Pulmonary artery endothelial cell (primary cell): ENCODE results near the gene RGS9BP. TPM values are rescaled to one million over a fixed set of nuclear protein-coding genes. Genes with fewer than 3 reads are reported as not detected.
"Not testable (repeated sequence)": the region's sequence is repeated elsewhere in the genome, so short reads cannot be mapped to it uniquely, and the experiment has no call there.

Experiments
- DNase-seq: peaks from one replicate; pipeline ENCODE4 v3.0.0-alpha.2; 2011; ENCODE audit warnings: low read depth, low spot score
- total RNA-seq: library from RNA; depleted of rRNA; stranded (reverse); fragments of >200 nt; gene quantifications from 2 replicates; pipeline ENCODE4 v1.2.3, GENCODE V29; 2014

Gene RGS9BP
- total RNA-seq, 1 donor from 2014 or later: 0.26 TPM

DNA sequence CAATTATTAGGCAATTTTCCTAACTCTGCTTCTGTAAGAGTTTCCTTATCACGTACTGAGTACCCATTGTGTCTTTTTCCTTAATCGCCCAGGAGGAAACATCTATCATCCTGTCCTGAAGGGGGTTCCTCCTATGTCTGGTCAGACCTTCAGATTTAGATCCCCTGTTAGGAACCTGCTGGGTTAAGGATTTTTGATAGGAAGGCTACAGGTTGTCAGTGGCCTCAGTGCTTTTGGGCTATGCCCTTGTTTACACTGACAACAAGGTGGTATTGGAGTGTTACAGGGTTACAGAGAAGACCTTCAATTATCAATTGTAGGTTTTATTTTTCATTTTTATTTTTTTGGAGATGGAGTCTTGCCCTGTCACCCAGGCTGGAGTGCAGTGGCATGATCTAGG is 19.2 kb downstream of the RGS9BP start:
- DNase-seq: not testable (repeated sequence)

GRCh38 chr19:32695506-32695905 is 19.9 kb downstream of the RGS9BP start:
- DNase-seq: not testable (repeated sequence)

DNA sequence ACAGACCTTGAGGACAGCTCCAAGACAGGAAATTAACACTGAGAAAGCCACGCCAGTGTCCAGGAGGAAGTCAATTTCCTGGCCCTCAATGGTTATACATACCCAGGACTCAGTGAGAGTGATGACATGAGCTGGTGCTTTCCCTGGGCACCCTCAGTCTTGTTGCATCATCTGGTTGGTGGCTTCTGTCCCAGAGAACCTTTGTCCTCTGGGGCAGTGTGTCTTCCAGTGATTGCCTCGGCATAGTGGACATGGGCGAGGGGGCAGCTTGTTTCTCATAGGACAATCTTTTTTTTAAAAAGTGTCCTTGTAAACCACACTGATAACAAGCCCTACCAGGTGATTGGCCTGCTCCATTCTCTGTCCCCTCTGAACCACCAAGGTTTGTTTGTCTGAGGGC is 21.1 kb downstream of the RGS9BP start:
- DNase-seq: not testable (repeated sequence)

GRCh38 chr19:32700129-32700528 is 24.5 kb downstream of the RGS9BP start:
- DNase-seq: not testable (repeated sequence)

- DNase-seq: no peak
Observed at GRCh38 chr19:32702010-32702409, 26.4 kb downstream of the RGS9BP start.

GRCh38 chr19:32704006-32704405 is 28.4 kb downstream of the RGS9BP start:
- not testable (repeated sequence) for DNase-seq

DNA sequence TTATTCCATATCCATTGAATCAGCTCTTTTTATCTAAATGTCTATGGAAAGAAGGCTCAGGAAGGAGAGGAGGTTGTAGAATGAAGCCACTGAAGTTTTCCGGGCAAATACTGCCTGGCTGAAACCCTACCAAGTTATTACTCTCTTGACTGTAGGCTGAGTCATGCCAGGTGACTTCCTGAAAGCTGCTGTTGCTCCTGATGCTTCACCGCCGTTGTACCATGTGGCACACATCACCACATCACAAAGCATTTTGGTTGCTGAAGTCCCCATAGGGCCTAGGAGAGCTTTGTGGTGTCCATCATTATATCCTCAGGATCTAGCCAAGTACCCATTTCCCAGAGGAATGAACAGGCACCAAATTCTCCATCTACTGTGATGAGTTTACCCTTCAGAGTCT is 32.8 kb downstream of the RGS9BP start:
- DNase-seq: no peak

DNA sequence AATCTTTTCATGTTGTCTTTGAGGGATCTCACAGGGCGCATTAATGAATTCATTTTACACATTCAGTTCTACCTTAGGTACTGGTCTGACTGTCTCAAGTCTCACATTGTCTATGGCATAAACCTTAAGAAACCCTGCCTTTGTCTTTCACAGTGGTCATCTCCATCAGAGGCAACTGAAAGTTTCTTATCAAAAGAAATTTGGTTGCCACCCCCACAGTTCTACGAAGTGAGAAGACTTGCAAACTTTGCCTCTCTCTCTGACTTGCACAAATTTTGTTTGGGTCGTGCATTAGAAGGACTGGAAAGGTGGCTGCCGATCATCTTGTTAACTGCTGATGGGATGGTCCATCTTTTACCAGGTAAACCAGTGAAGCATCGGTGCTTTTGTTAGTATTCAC is 33.4 kb downstream of the RGS9BP start:
- DNase-seq: no peak

DNA sequence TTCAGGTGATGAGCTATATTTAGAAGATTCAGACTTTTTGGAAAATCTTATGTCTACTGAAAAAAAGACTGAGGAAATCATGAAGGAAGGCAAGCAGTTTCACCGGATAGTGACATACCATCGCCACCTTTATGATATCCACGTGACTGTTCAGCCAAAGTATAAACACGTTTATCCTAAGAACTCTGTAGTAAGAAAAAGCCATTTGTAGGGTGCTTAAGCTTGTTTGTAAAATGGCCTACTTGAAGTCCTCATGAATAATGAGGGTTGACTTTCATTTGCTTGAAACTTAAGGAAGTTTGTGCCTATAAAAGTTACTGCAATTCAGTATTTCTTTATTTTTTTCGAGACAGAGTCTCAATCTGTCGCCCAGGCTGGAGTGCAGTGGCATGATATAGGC is 36.1 kb downstream of the RGS9BP start:
- DNase-seq: no peak

GRCh38 chr19:32716203-32716602 is 40.6 kb downstream of the RGS9BP start:
- not testable (repeated sequence) for DNase-seq

GRCh38 chr19:32717496-32717895 is 41.8 kb downstream of the RGS9BP start:
- no peak for DNase-seq

GRCh38 chr19:32718286-32718685 is 42.6 kb downstream of the RGS9BP start:
- DNase-seq: no peak

- DNase-seq: no peak
Observed at GRCh38 chr19:32719611-32720059, 44.0 kb downstream of the RGS9BP start, which contains the start of gene TDRD12. TDRD12 (plus strand) TSS chr19:32719767; CDS start chr19:32720073, 306 bp downstream.

DNA sequence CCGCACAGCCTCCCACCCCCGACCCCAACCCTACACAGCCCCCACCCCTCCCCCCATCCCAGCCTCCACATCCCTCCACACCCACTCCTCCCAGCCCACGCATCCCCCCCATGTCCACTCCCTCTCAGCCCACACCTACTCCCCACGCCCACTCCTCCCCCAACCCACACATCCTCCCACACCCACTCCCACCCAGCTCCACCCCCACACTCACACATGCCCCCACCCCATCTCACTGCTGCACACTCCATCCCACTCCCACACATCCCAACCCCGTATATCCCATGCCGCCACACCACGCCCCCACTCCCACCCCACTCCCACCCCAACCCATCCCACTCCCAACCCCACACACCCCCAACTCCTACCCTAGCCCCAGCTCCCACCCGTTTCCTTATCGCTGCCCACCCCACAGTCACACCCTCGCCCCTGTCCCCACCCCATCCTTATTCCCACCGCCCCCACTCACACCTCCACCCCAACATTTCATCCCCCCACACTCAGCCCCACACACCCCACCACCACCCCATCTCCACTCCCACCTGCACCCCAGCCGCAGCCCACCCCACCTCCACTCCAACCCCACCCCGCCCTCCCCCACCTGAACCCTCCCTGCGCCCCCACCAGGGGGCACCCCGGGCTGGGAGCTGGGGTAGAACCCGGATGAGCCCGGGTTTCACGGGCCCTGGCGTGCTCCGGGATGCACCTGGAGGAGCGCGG is 44.7 kb downstream of the RGS9BP start:
- DNase-seq: no peak

- no peak for DNase-seq
Observed at GRCh38 chr19:32720936-32721250, 45.2 kb downstream of the RGS9BP start.

Other genes with a start within 250 kb of the RGS9BP start
- gene PDCD5, start 94.7 kb upstream of the RGS9BP start, total RNA-seq: 147 and 155 TPM in 2 replicates
- 39.1 and 54.4 TPM in 2 replicates for gene ANKRD27, start 668 bp upstream of the RGS9BP start, total RNA-seq
- gene NUDT19, start 16.0 kb downstream of the RGS9BP start, total RNA-seq: 9.5 and 9.8 TPM in 2 replicates
- gene TDRD12, start 43.9 kb downstream of the RGS9BP start, total RNA-seq: 0.07 and 0.40 TPM in 2 replicates
- gene SLC7A9, start 193.9 kb downstream of the RGS9BP start, total RNA-seq: not detected in 2 replicates